ENCODE measurements around the gene ATRNL1. TPM values are rescaled to one million over a fixed set of nuclear protein-coding genes. Genes with fewer than 3 reads are reported as not detected.
A peak's percentile ranks its signal among the peaks of the same experiment; 100 is the strongest.

The ATRNL1 gene
- total RNA-seq, 1 experiment from 2014 or later: 1.3 TPM

- ChIA-PET POLR2A (no interaction called here), CTCF (interaction anchor here (0.6 to 1.8 kb wide), 15 partner anchors 10 to 954 kb away, joined by 3 to 7 read pairs (median 4); no protein-coding TSS in a partner anchor), RAD21 (ENCODE audit: low non-redundant PET in 1 of 2, low total read pairs in 2 of 2, uncharacterized antibody in 2 of 2, unreplicated experiment in 2 of 2) (interaction anchor here in 1 of 2 experiments (1.2 kb wide), 1 partner anchor 953 kb away, joined by 3 read pairs; no protein-coding TSS in a partner anchor)
- peak; percentile 26 for DNase-seq (ENCODE audit: low read depth, low spot score)
- Histone ChIP-seq H4K20me1 (ENCODE audit: insufficient read depth) (no peaks in the 10 kb centered on the region), H3K9me2 (ENCODE audit: insufficient read depth) (no peaks in the 10 kb centered on the region), H3K79me2 (ENCODE audit: insufficient read depth, low read length) (no peaks in the 10 kb centered on the region), H3K4me1 (ENCODE audit: control insufficient read depth in 1 of 2, insufficient read depth in 2 of 2, low read length in 2 of 2) (no peaks in the 10 kb centered on the region), H3K27ac (ENCODE audit: low read depth, low read length) (no peak overlapping the region), H3K27me3 (ENCODE audit: insufficient read depth, low read length) (peaks cover 5% of the 10 kb centered on the region; the same call in 1 of the 2 replicates), H3K9ac (ENCODE audit: low read length) (no peak overlapping the region), H2AFZ (ENCODE audit: low read depth, low read length, poor library complexity, severe bottlenecking) (peak overlapping the region; percentile 35), H3K9me3 (ENCODE audit: control insufficient read depth in 1 of 2, insufficient read depth in 1 of 2, low read depth in 1 of 2, low read length in 2 of 2) (no peaks in the 10 kb centered on the region), H3K4me3 (replicated peaks in 1 of 2; ENCODE audit: low read depth in 1 of 2, low read length in 2 of 2) (no peak overlapping the region), H3K36me3 (ENCODE audit: control insufficient read depth in 1 of 2, insufficient read depth in 2 of 2, low read length in 2 of 2) (no peaks in the 10 kb centered on the region), H3K4me2 (ENCODE audit: low read length) (no peak overlapping the region)
- ATAC-seq: peak; percentile 87
- no peak for TF ChIP-seq JUND (IDR thresholded peaks at IDR 0.05)
- peak; percentile 77 for TF ChIP-seq RAD21 (IDR thresholded peaks at IDR 0.05; ENCODE audit: low read depth)
- peak; percentile 52 to 73 (median 62); a peak in 5 of 6 replicates for TF ChIP-seq CTCF (IDR thresholded peaks at IDR 0.05 in 2 of 3, conservative IDR thresholded peaks at IDR 0.05 in 1 of 3; ENCODE audit: borderline replicate concordance in 1 of 3, insufficient read depth in 1 of 3, low read depth in 2 of 3, low read length in 2 of 3)
- BruUV-seq (replicated peaks): no TSS peak
- intact Hi-C loops (cut with micrococcal nuclease): loop anchor here (1.0 to 2.0 kb wide), 3 partner anchors 141 to 954 kb away; no protein-coding TSS in a partner anchor
These were observed 339.1 kb downstream of the ATRNL1 start for GRCh38 chr10:115432188-115432819.

GRCh38 chr10:115436999-115437398, 343.8 kb downstream of the ATRNL1 start:
- Histone ChIP-seq H3K4me3 (replicated peaks in 1 of 2; ENCODE audit: low read depth in 1 of 2, low read length in 2 of 2) (no peak overlapping the region), H3K27me3 (ENCODE audit: insufficient read depth, low read length) (peaks cover 5% of the 10 kb centered on the region; the same call in 1 of the 2 replicates), H3K9me2 (ENCODE audit: insufficient read depth) (no peaks in the 10 kb centered on the region), H3K79me2 (ENCODE audit: insufficient read depth, low read length) (no peaks in the 10 kb centered on the region), H2AFZ (ENCODE audit: low read depth, low read length, poor library complexity, severe bottlenecking) (no peak overlapping the region), H3K4me2 (ENCODE audit: low read length) (no peak overlapping the region), H3K36me3 (ENCODE audit: control insufficient read depth in 1 of 2, insufficient read depth in 2 of 2, low read length in 2 of 2) (no peaks in the 10 kb centered on the region), H3K9me3 (ENCODE audit: control insufficient read depth in 1 of 2, insufficient read depth in 1 of 2, low read depth in 1 of 2, low read length in 2 of 2) (no peaks in the 10 kb centered on the region), H4K20me1 (ENCODE audit: insufficient read depth) (no peaks in the 10 kb centered on the region), H3K27ac (ENCODE audit: low read depth, low read length) (no peak overlapping the region), H3K4me1 (ENCODE audit: control insufficient read depth in 1 of 2, insufficient read depth in 2 of 2, low read length in 2 of 2) (no peaks in the 10 kb centered on the region), H3K9ac (ENCODE audit: low read length) (no peak overlapping the region)
- CTCF ChIA-PET: no interaction called here
- intact Hi-C loops (cut with micrococcal nuclease): no loop called here
- POLR2A ChIA-PET: no interaction called here
- ATAC-seq (no peak), DNase-seq (ENCODE audit: low read depth, low spot score) (no peak)
- no TSS peak for BruUV-seq (replicated peaks)
- RAD21 ChIA-PET (ENCODE audit: low non-redundant PET in 1 of 2, low total read pairs in 2 of 2, uncharacterized antibody in 2 of 2, unreplicated experiment in 2 of 2): no interaction called here
- TF ChIP-seq EGR1 (IDR thresholded peaks at IDR 0.05; ENCODE audit: low read depth) (no peak), SIN3A (IDR thresholded peaks at IDR 0.05; ENCODE audit: low read depth) (no peak), POLR2A (IDR thresholded peaks at IDR 0.05; ENCODE audit: borderline replicate concordance, extremely low read depth, insufficient read depth, insufficient read length) (no peak), RAD21 (IDR thresholded peaks at IDR 0.05; ENCODE audit: low read depth) (no peak), FOSL1 (IDR thresholded peaks at IDR 0.05; ENCODE audit: low read depth) (no peak), CBX3 (IDR thresholded peaks at IDR 0.05; ENCODE audit: low read depth) (no peak), ELF1 (IDR thresholded peaks at IDR 0.05; ENCODE audit: borderline replicate concordance, low read depth) (no peak), ZFX (IDR thresholded peaks at IDR 0.05) (no peak), ZBTB33 (IDR thresholded peaks at IDR 0.05; ENCODE audit: extremely low read depth, insufficient replicate concordance, low read length) (no peak), JUND (IDR thresholded peaks at IDR 0.05) (no peak)
